GM10266 (cell line): ENCODE results near the gene SEPTIN5.

Source experiments
- DNase-seq: peaks from one replicate; pipeline ENCODE4 v3.0.0; 2012; ENCODE audit errors: extremely low spot score
- TF ChIP-seq, protein P1 (sequence below): IDR thresholded peaks from 2 replicates; pipeline ENCODE4 v1.5.1; 2012; ENCODE audit warnings: mild to moderate bottlenecking, low read depth; ENCODE audit not compliant: control insufficient read depth, insufficient read depth; ENCODE audit errors: missing control alignments

SEPTIN5 gene

DNA sequence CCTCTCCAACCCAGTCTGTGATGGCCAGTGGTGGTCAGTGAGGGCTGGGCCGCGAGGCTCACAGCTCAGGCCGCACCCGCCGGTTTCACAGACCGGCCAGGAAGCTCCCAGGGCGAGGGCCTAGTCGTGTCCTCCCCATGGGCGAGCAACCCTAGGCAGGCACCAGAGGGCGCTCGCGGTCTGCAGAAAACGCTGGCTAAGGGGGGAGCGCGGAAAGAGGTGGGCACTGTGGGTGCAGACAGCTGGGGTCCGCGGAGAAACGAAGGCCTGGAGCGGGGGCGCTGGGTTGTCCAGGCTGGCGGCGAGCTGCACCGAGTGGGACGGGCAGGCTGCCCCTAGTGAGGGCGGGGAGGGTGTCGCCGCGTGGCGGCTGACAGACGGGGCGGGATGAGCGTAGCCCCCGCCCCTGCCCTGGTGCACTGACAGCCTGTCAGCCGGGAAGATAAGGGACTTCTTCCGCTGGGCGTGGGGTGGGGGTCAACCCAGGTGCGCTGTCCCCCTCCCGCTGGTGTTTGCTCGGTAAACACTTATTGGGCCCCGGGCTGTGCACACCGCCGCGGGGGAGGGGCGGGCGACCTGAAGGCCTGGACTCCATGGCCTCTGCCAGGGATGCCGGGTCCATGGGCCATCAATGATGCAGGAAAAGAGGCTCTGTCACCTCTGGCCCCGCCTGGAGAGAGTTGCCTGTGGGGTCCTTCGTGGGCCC lies 16.5 kb downstream of the SEPTIN5 start:
- TF ChIP-seq, protein P1, sequence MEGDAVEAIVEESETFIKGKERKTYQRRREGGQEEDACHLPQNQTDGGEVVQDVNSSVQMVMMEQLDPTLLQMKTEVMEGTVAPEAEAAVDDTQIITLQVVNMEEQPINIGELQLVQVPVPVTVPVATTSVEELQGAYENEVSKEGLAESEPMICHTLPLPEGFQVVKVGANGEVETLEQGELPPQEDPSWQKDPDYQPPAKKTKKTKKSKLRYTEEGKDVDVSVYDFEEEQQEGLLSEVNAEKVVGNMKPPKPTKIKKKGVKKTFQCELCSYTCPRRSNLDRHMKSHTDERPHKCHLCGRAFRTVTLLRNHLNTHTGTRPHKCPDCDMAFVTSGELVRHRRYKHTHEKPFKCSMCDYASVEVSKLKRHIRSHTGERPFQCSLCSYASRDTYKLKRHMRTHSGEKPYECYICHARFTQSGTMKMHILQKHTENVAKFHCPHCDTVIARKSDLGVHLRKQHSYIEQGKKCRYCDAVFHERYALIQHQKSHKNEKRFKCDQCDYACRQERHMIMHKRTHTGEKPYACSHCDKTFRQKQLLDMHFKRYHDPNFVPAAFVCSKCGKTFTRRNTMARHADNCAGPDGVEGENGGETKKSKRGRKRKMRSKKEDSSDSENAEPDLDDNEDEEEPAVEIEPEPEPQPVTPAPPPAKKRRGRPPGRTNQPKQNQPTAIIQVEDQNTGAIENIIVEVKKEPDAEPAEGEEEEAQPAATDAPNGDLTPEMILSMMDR, result peak; percentile 99
- DNase-seq, result peak; percentile 92

DNA sequence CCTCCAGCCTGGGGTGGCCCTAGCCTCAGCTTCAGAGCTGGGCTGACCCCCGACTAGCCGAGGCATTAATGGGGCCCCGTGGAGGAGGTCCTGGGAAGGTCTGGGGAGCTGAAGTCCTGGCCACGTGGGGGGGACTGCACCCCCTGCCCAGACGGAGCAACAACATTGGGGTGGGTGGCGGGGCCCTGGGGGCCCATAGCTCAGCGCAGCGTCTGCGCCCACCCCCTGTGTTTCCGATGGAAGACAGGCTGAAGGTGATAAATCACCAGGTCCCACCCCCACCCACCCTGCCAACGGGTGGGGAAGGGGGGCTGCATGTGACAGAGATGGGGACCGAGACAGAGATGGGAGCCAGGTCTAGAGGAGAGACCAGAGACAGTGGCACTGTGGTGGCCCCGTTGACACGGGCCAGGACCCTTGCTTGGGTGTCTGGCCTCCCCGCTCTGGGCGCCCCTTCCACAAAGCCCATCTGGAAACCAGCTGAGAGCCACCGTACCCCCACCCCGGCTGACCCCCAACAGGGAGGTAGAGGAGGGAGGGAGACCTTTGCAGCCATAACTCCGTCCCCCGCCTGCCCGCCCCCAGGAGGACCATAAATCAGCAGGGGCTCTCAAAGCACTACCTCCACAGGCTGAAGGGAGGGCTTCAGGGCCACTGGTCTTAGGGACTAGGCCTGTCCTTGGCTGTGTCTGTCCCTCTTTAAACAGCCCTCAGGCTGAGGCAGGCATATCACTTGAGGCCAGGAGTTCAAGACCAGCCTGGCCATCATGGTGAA lies 17.2 kb downstream of the SEPTIN5 start:
- DNase-seq, result no peak
- TF ChIP-seq, protein P1, result no peak

DNA sequence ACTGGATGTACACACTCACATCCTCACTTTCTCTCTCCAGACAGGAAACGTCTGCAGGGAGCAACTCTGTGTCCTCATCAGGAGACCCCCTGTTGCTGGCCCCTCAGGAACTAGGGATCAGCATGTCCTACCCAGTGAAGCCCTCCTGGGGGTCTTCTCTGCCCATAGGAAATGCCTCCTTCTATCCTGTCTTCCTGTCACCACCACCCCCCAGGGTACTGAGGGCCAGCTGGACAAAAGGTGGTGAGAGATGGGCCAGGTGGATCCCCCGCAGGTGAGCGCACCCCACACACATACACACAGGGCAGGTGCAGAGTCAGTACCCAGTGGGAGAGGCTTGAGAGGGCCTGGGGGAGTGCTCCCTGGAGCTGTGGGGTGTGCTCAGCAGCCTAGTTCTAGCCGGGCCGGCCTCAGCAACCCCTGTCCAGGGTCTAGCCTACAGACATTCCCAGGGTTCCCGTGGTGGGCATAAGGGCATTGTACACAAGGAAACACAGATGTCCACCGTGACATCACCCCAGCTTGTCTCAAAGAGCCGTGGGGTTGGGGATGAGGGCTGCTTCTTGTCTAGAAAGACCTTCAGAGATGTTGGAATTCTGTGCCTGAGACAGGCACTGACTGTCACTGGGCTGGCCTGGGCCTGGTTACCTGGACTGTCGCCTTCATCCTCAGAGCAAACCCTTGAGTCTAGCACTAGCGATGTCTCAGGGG lies 18.3 kb downstream of the SEPTIN5 start:
- TF ChIP-seq, protein P1, result no peak
- no peak for DNase-seq

DNA sequence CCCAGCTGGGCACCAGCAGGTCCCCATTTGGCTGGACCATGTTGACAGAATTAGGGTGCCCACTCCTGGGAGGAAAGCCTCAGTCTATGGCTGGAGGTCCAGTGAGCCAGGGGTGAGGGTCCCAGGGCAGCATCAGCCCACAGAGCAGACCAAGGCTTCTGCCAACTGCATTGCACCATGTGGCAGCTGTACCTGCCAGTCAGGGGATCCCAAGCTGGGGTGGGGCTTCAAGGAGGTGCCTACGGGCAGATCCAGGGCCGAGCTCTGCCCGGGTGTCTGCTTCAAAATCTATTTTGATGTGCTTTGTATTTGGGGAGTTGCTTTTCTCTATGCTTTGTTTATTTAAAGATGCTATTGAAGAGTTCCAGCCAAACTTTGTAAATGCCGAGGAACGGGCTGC lies 19.5 kb downstream of the SEPTIN5 start:
- TF ChIP-seq, protein P1, result no peak

DNA sequence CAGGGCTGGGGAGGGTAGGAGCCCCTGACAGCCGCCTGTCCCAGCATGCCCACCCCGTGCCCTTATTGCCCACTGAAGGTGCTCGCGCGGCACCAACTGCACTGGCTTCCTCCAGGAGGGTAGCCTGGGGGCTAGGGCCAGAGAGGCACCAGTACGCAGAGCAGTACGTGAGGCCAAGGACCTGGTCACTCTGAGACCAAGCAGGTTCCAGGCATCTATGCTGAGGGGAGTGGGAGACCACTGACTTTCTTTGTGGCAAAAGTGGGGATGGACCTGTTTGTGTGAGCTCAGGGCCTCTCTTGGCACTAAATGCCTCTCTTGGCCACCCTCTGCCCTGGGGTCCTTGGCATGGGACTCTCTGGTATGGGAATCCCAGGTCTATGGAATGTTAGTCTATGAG lies 19.9 kb downstream of the SEPTIN5 start:
- DNase-seq, result no peak
- TF ChIP-seq, protein P1, result no peak

More for the DNA sequence above, 19.5 kb downstream of the SEPTIN5 start:
- no peak for DNase-seq

DNA sequence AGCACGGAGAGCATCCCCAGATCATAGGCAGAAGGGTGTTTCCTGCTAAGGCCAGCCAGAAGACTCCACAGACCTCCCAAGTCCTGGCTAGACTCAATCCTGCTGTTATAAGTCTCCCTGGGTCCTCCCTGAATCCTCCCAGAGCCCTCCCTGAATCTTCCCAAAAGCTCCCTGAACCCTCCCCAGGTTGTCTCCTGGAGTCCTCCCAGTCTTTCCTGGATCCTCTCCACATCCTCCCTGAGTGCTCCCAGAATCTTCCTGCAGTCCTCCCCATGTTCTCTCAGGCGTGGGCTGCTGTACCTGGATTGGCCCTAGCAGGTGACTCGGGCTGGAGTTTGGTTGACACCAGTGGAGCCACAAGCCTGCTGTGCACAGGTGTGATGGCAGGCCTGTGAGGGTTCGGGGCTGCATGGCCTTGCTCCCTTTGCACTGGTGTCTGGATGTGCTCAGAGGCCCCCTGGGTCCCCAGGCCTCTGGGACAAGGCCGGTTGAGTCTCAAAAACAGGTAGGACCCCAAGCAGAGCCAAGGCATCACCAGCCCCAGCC lies 20.6 kb downstream of the SEPTIN5 start:
- TF ChIP-seq, protein P1, result no peak
- DNase-seq, result no peak
